HepG2 (cell line): ENCODE data around the gene PALMD. TPM values are rescaled to one million over a fixed set of nuclear protein-coding genes. Genes with fewer than 3 reads are reported as not detected.
A peak's percentile ranks its signal among the peaks of the same experiment; 100 is the strongest.

Experiments used
- ATAC-seq: fragments of 200-7000 bp; cut with Tn5 transposase; 3 replicates; pipeline ENCODE4 v1.9.1; 2020; ENCODE audit warnings: mild to moderate bottlenecking, moderate library complexity
- BruUV-seq: library from RNA; stranded (reverse); fragments of 400-500 nt; replicated peaks from 2 replicates; lab custom pipeline; 2021; lab: Mats Ljungman, UMichigan
- CTCF ChIA-PET: fragments of 300-600 bp; formaldehyde crosslinking; extraction: SDS; loops from one replicate; lab custom pipeline; 2021; ENCODE audit warnings: low total read pairs, inconsistent platforms, low intra/inter-chr PET ratio; lab: Yijun Ruan, JAX
- POLR2A ChIA-PET: fragments of 350-600 bp; sonication (Branson Sonifier 250); formaldehyde crosslinking; loops from one replicate; lab custom pipeline; 2020; ENCODE audit warnings: antibody characterized with exemption, inconsistent platforms; lab: Yijun Ruan, JAX
- DNase-seq: peaks from one replicate; pipeline ENCODE4 v3.0.0-alpha.2; 2015; ENCODE audit warnings: low spot score
- FAIRE-seq: peaks from 3 replicates; lab custom pipeline; 2011; peaks lifted over from hg19 to GRCh38; lab: Jason Lieb, UNC
- H2AFZ ChIP-seq: one replicate; pipeline ENCODE4 v1.6.1; 2011; ENCODE audit warnings: low read length, inconsistent platforms
- H3K27ac ChIP-seq: fragments of 300-600 bp; 3 replicates; pipeline ENCODE4 v1.8.0; 2011; ENCODE audit warnings: mixed run types, mild to moderate bottlenecking, mixed read lengths, low read length, inconsistent platforms; ENCODE audit not compliant: insufficient read depth; ENCODE audit errors: extremely low read length
- H3K27me3 ChIP-seq, 2 experiments: fragments of 200-600 bp in 1 of 2; 2 replicates in 1 of 2; 3 replicates in 1 of 2; pipeline versions ENCODE4 v1.6.0 to v1.8.0; 2011; ENCODE audit warnings: low read length in 2 of 2, mild to moderate bottlenecking in 2 of 2, moderate library complexity in 2 of 2, inconsistent platforms in 1 of 2; ENCODE audit not compliant: insufficient read depth in 2 of 2, control insufficient read depth in 1 of 2
- H3K36me3 ChIP-seq, 2 experiments: fragments of 200-600 bp in 1 of 2; replicated peaks in 1 of 2; 2 replicates in 1 of 2; 3 replicates in 1 of 2; pipeline versions ENCODE4 v1.5.1 to v1.8.0; 2011; ENCODE audit warnings: low read length in 2 of 2, inconsistent platforms in 1 of 2; ENCODE audit not compliant: insufficient read depth in 2 of 2, control insufficient read depth in 1 of 2
- H3K4me1 ChIP-seq: 2 replicates; pipeline ENCODE4 v1.5.1; 2012; ENCODE audit warnings: low read length, inconsistent platforms; ENCODE audit not compliant: insufficient read depth
- H3K4me2 ChIP-seq: 2 replicates; pipeline ENCODE4 v1.6.0; 2011; ENCODE audit warnings: low read depth, low read length, inconsistent platforms
- H3K4me3 ChIP-seq, 3 experiments: fragments of 200-600 bp in 1 of 3; sonication (generic), shearing (Covaris generic) in 1 of 3; replicated peaks in 1 of 3; 2 replicates each; pipeline ENCODE4 v1.5.1; 2011 to 2016; ENCODE audit warnings: low read length in 3 of 3, inconsistent platforms in 2 of 3, low read depth in 2 of 3, mild to moderate bottlenecking in 2 of 3, control low read depth in 1 of 3, mixed read lengths in 1 of 3; ENCODE audit not compliant: insufficient read depth in 1 of 3
- H3K79me2 ChIP-seq: one replicate; pipeline ENCODE4 v1.6.1; 2011; ENCODE audit warnings: low read length, inconsistent platforms; ENCODE audit not compliant: insufficient read depth
- H3K9ac ChIP-seq: 2 replicates; pipeline ENCODE4 v1.6.0; 2011; ENCODE audit warnings: mild to moderate bottlenecking, low read depth, low read length, inconsistent platforms; ENCODE audit not compliant: insufficient read depth
- H3K9me3 ChIP-seq: 2 replicates; pipeline ENCODE4 v1.5.1; 2012; ENCODE audit warnings: mild to moderate bottlenecking, low read length
- H4K20me1 ChIP-seq: 2 replicates; pipeline ENCODE4 v1.6.0; 2011; ENCODE audit warnings: inconsistent platforms, mild to moderate bottlenecking, low read length, moderate library complexity; ENCODE audit not compliant: insufficient read depth
- CTCF ChIP-seq: sonication (generic); formaldehyde crosslinking; IDR thresholded peaks from 2 replicates; pipeline ENCODE4 v1.5.0; 2020; ENCODE audit warnings: mild to moderate bottlenecking, missing genetic modification reagents, moderate library complexity
- DNMT3B ChIP-seq: conservative IDR thresholded peaks from 2 replicates; pipeline ENCODE4 v1.6.1; 2016; ENCODE audit warnings: missing biosample characterization, control low read depth
- HES4 ChIP-seq: sonication (generic); formaldehyde crosslinking; IDR thresholded peaks from 2 replicates; pipeline ENCODE4 v1.9.0; 2021; ENCODE audit warnings: mild to moderate bottlenecking, missing genetic modification reagents, borderline replicate concordance
- PPARG ChIP-seq: conservative IDR thresholded peaks from 2 replicates; pipeline ENCODE4 v1.6.1; 2016; ENCODE audit warnings: missing biosample characterization, missing genetic modification reagents
- PRDM10 ChIP-seq: sonication (generic); formaldehyde crosslinking; IDR thresholded peaks from 2 replicates; pipeline ENCODE4 v1.4.0; 2020; ENCODE audit warnings: low read depth, missing genetic modification reagents
- RAD21 ChIP-seq: fragments of 450-650 bp; formaldehyde crosslinking; IDR thresholded peaks from 2 replicates; pipeline ENCODE4 v1.5.0; 2020; ENCODE audit warnings: mild to moderate bottlenecking
- RXRB ChIP-seq: IDR thresholded peaks from 2 replicates; pipeline ENCODE4 v1.6.1; 2016; ENCODE audit warnings: borderline replicate concordance, missing genetic modification reagents, missing compliant biosample characterization
- SMC3 ChIP-seq: IDR thresholded peaks from 2 replicates; pipeline ENCODE4 v1.6.1; 2011; ENCODE audit warnings: low read length, improper control_type of control experiment
- STAG1 ChIP-seq: sonication (generic); formaldehyde crosslinking; IDR thresholded peaks from 2 replicates; pipeline ENCODE4 v1.4.0; 2020; ENCODE audit warnings: missing genetic modification reagents
- ZNF264 ChIP-seq: sonication (generic); formaldehyde crosslinking; IDR thresholded peaks from 2 replicates; pipeline ENCODE4 v1.4.0; 2020; ENCODE audit warnings: missing genetic modification reagents
- ZNF382 ChIP-seq: sonication (generic); formaldehyde crosslinking; IDR thresholded peaks from 2 replicates; pipeline ENCODE4 v1.5.0; 2020; ENCODE audit warnings: missing genetic modification reagents, mild to moderate bottlenecking, borderline replicate concordance
- WGBS: methylation state at CpG from one replicate; pipeline ENCODE4 v1.1.6; 2017; ENCODE audit warnings: low lambda C conversion rate; 5-methylcytosine and 5-hydroxymethylcytosine counted together
- in situ Hi-C: cut with HindIII; loops from 2 replicates; pipeline ENCODE4 v1.10.0; 2017; ENCODE audit warnings: low pct_unique_long_range_greater_than_20kb; ENCODE audit not compliant: extremely low pct_ligation_motif_present
- intact Hi-C: fragments of 100-400 bp; cut with micrococcal nuclease; formaldehyde crosslinking; loops from one replicate; pipeline ENCODE4 v1.10.0; 2022; ENCODE audit not compliant: unreplicated experiment
- polyA plus RNA-seq, 8 experiments: library from polyadenylated mRNA; depleted of rRNA in 3 of 8; stranded (reverse) in 7 of 8; unstranded in 1 of 8; fragments of >200 nt; fragmentation: Illumina TruSeq in 4 of 8; extraction: Trizol in 4 of 8; gene quantifications; 2 replicates each; pipeline versions ENCODE4 v1.2.1 to v1.2.3, GENCODE V29; 2011 to 2016; ENCODE audit warnings: low read depth in 4 of 8, missing spikeins in 1 of 8, mixed read lengths in 1 of 8; ENCODE audit not compliant: insufficient read depth in 1 of 8
- total RNA-seq, 5 experiments: library from RNA; depleted of rRNA; stranded (reverse); fragments of >200 nt; fragmentation: Illumina TruSeq; extraction: Trizol; gene quantifications; 2 replicates each; pipeline ENCODE4 v1.2.3, GENCODE V29; 2016; ENCODE audit warnings: low read depth in 1 of 5

The PALMD gene
- total and polyA plus RNA-seq, 2 of the 13 experiments (the other 11 are each of a cell fraction or from before 2014, with no cell fraction given), result 5.5 to 31.1 TPM

GRCh38 chr1:99682291-99682751 is 36.4 kb downstream of the PALMD start (continued):
- TF ChIP-seq PRDM10 (CRISPR knock-in tag) (no peak), ZNF382 (no peak)

DNA sequence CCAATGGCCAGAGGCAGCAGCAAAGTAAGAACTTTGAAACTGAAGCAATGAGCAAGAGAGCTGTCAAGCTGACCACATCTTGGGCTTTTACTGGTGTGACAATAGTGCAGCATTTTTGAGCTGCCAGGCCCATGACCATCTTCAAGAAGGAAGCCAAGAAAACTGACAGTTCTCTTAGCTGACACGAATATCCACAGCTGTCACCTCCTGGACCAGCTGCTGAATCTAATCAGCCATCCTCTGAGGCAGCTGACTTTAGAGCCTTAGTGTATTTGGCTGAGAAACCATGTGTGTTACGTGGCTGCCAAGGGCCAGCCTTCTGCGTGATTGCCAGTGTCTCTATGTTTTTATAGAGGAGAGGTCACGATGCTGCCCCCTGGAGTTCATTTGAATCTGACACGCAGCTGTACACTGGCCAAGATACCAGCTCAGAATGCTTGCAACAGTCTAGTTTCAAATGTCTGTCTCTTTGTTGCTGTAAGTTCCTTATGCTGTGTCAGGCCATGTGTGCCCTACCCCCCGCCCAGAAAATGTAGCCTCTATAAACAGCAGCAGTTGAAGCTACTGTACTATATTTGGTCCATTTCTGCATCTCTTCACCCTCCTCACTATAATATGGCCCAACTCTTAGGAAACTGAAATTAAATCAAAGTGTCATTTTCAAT is 39.7 kb downstream of the PALMD start:
- no TSS peak for BruUV-seq
- TF ChIP-seq CTCF (CRISPR knock-in tag), result peak; percentile 73
- TF ChIP-seq ZNF264 (CRISPR knock-in tag), result no peak
- TF ChIP-seq PPARG (CRISPR knock-in tag), result peak; percentile 60; the same call in 1 of the 2 replicates
- no peak for TF ChIP-seq HES4 (CRISPR knock-in tag)
- no peak for TF ChIP-seq DNMT3B (CRISPR knock-in tag)
- TF ChIP-seq SMC3, result peak; percentile 83
- peak; percentile 61 for TF ChIP-seq RAD21
- TF ChIP-seq RXRB (CRISPR knock-in tag), result peak; percentile 35; the same call in 1 of the 2 replicates
- peak; percentile 68 for TF ChIP-seq STAG1
- TF ChIP-seq, all 625 proteins: peak for 6
- Histone ChIP-seq H2AFZ (no peak overlapping the region), H3K27ac (no peak overlapping the region), H3K9me3 (no peaks in the 10 kb centered on the region), H3K79me2 (no peaks in the 10 kb centered on the region), H3K36me3 (peaks cover 12 to 40% of the 10 kb centered on the region in 2 experiments), H4K20me1 (no peaks in the 10 kb centered on the region), H3K4me3 (no peak overlapping the region), H3K4me2 (no peak overlapping the region), H3K9ac (no peak overlapping the region), H3K27me3 (no peaks in the 10 kb centered on the region), H3K4me1 (no peaks in the 10 kb centered on the region)
- in situ Hi-C loops, result no loop called here
- intact Hi-C loops, result loop anchor here (1.0 to 2.0 kb wide), 4 partner anchors 204 to 891 kb away; no protein-coding TSS in a partner anchor
- FAIRE-seq, result peak; percentile 82
- ATAC-seq, result peak; percentile 97
- 37% methylated on average over 4 of the region's 6 CpGs for WGBS
- CTCF ChIA-PET, result interaction anchor here (0.7 to 1.9 kb wide), 3 partner anchors 159 to 506 kb away, joined by 3 to 8 read pairs (median 7); no protein-coding TSS in a partner anchor
- POLR2A ChIA-PET, result no interaction called here
- peak; percentile 53 for DNase-seq
